OCI-LY7 (cell line): Measurements from ENCODE around the gene TBX5. TPM values are rescaled to one million over a fixed set of nuclear protein-coding genes. Genes with fewer than 3 reads are reported as not detected.

Experiments
- BruUV-seq: library from RNA; stranded (reverse); fragments of 400-500 nt; replicated peaks from 2 replicates; lab custom pipeline; 2021; lab: Mats Ljungman, UMichigan
- CTCF ChIA-PET: fragments of 300-600 bp; sonication (Branson Sonifier 250); formaldehyde crosslinking; loops from one replicate; lab custom pipeline; 2022; ENCODE audit warnings: antibody characterized with exemption; ENCODE audit not compliant: unreplicated experiment; lab: Charles Lee
- POLR2A ChIA-PET: fragments of 300-600 bp; sonication (Branson Sonifier 250); formaldehyde crosslinking; loops from one replicate; lab custom pipeline; 2022; ENCODE audit warnings: antibody characterized with exemption; lab: Charles Lee
- DNase-seq: peaks from one replicate; pipeline ENCODE4 v3.0.0-alpha.2; 2015; ENCODE audit warnings: low spot score
- H2AFZ ChIP-seq: fragments of 200-600 bp; sonication (generic), shearing (Covaris generic); 2 replicates; pipeline ENCODE4 v1.6.1; 2014; ENCODE audit warnings: mild to moderate bottlenecking, antibody characterized with exemption, low read length, moderate library complexity
- H3K27ac ChIP-seq: fragments of 200-600 bp; sonication (generic); 2 replicates; pipeline ENCODE4 v1.5.1; 2014; ENCODE audit warnings: mixed run types, low read depth, mild to moderate bottlenecking, moderate library complexity, low read length, inconsistent platforms; ENCODE audit not compliant: poor library complexity, severe bottlenecking
- H3K36me3 ChIP-seq: fragments of 200-600 bp; sonication (generic); 2 replicates; pipeline ENCODE4 v1.6.1; 2014; ENCODE audit warnings: mild to moderate bottlenecking, antibody characterized with exemption, low read length, moderate library complexity, mixed read lengths; ENCODE audit not compliant: insufficient read depth
- H3K4me1 ChIP-seq: fragments of 200-600 bp; sonication (generic); 2 replicates; pipeline ENCODE4 v1.5.1; 2014; ENCODE audit warnings: mild to moderate bottlenecking, low read length; ENCODE audit not compliant: insufficient read depth, poor library complexity, severe bottlenecking
- H3K4me2 ChIP-seq: fragments of 200-600 bp; sonication (generic); 2 replicates; pipeline ENCODE4 v1.6.1; 2014; ENCODE audit warnings: mild to moderate bottlenecking, low read length
- H3K4me3 ChIP-seq: fragments of 200-600 bp; sonication (generic); 2 replicates; pipeline ENCODE4 v1.5.1; 2014; ENCODE audit warnings: mild to moderate bottlenecking, low read depth, low read length; ENCODE audit not compliant: poor library complexity, severe bottlenecking
- H3K79me2 ChIP-seq: fragments of 200-600 bp; sonication (generic); 2 replicates; pipeline ENCODE4 v1.6.1; 2016; ENCODE audit warnings: low read depth, mild to moderate bottlenecking, low read length, moderate library complexity, mixed read lengths; ENCODE audit not compliant: insufficient read depth
- H3K9me2 ChIP-seq: fragments of 200-600 bp; sonication (generic); 2 replicates; pipeline ENCODE4 v1.6.1; 2016; ENCODE audit warnings: mild to moderate bottlenecking, low read length, mixed read lengths; ENCODE audit not compliant: insufficient read depth
- H3K9me3 ChIP-seq: fragments of 200-600 bp; sonication (generic); 2 replicates; pipeline ENCODE4 v1.6.1; 2014; ENCODE audit warnings: mild to moderate bottlenecking, mixed run types, low read length, mixed read lengths
- H4K20me1 ChIP-seq: fragments of 200-600 bp; sonication (generic); 2 replicates; pipeline ENCODE4 v1.6.1; 2014; ENCODE audit warnings: mild to moderate bottlenecking, antibody characterized with exemption, low read length, moderate library complexity, mixed read lengths; ENCODE audit not compliant: insufficient read depth
- EZH2phosphoT487 ChIP-seq: fragments of 200-600 bp; sonication (generic); IDR thresholded peaks from 2 replicates; pipeline ENCODE4 v1.6.1; 2018; ENCODE audit warnings: low read depth, borderline replicate concordance, mild to moderate bottlenecking, mixed run types, antibody characterized with exemption, low read length, moderate library complexity, mixed read lengths
- intact Hi-C: fragments of 100-400 bp; cut with micrococcal nuclease; formaldehyde crosslinking; loops from one replicate; pipeline ENCODE4 v1.10.0; 2022; ENCODE audit not compliant: unreplicated experiment
- total RNA-seq, 2 experiments: library from RNA; depleted of rRNA in 1 of 2; stranded (reverse); fragments of >200 nt in 1 of 2; shearing (Covaris generic) in 1 of 2; gene quantifications; 2 replicates each; pipeline ENCODE4 v1.2.3, GENCODE V29; 2014 to 2022
- TF ChIP-seq, protein P1 (sequence below): fragments of 200-600 bp; sonication (generic); conservative IDR thresholded peaks from 2 replicates; pipeline ENCODE4 v1.5.1; 2014; ENCODE audit warnings: mild to moderate bottlenecking, antibody characterized with exemption, low read length, moderate library complexity, mixed read lengths

Gene TBX5
- total RNA-seq, 2 experiments from 2014 or later, result not detected

DNA sequence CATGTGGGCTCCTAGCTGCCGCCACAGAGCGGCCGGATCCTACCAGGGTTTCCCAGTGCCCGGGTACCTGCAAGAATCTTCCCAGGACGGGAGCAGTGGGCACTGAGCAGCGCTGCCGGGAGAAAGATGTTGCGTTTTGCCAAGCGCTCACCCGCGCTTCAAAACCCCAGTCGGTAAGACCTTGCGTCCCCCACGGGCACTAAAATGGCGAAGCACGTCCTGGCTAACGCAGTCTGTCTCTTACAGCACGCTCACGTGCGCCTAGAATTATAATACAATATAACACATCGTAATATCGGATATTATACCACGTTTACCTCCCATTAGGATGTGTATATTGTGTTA, 35.1 kb upstream of the TBX5 start:
- no peak for DNase-seq
- H3K36me3 ChIP-seq, result no peaks in the 10 kb centered on the region
- intact Hi-C loops, result no loop called here
- no peak overlapping the region for H3K4me2 ChIP-seq
- H3K27ac ChIP-seq, result no peak overlapping the region
- no peaks in the 10 kb centered on the region for H3K4me1 ChIP-seq
- H3K9me2 ChIP-seq, result no peaks in the 10 kb centered on the region
- H3K79me2 ChIP-seq, result no peaks in the 10 kb centered on the region
- ChIA-PET CTCF (no interaction called here), POLR2A (no interaction called here)
- H3K4me3 ChIP-seq, result no peak overlapping the region
- BruUV-seq, result no TSS peak
- no peaks in the 10 kb centered on the region for H4K20me1 ChIP-seq
- no peak overlapping the region for H2AFZ ChIP-seq
- no peaks in the 10 kb centered on the region for H3K9me3 ChIP-seq
- TF ChIP-seq EZH2phosphoT487, result no peak
- TF ChIP-seq, protein P1, sequence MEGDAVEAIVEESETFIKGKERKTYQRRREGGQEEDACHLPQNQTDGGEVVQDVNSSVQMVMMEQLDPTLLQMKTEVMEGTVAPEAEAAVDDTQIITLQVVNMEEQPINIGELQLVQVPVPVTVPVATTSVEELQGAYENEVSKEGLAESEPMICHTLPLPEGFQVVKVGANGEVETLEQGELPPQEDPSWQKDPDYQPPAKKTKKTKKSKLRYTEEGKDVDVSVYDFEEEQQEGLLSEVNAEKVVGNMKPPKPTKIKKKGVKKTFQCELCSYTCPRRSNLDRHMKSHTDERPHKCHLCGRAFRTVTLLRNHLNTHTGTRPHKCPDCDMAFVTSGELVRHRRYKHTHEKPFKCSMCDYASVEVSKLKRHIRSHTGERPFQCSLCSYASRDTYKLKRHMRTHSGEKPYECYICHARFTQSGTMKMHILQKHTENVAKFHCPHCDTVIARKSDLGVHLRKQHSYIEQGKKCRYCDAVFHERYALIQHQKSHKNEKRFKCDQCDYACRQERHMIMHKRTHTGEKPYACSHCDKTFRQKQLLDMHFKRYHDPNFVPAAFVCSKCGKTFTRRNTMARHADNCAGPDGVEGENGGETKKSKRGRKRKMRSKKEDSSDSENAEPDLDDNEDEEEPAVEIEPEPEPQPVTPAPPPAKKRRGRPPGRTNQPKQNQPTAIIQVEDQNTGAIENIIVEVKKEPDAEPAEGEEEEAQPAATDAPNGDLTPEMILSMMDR, result no peak

DNA sequence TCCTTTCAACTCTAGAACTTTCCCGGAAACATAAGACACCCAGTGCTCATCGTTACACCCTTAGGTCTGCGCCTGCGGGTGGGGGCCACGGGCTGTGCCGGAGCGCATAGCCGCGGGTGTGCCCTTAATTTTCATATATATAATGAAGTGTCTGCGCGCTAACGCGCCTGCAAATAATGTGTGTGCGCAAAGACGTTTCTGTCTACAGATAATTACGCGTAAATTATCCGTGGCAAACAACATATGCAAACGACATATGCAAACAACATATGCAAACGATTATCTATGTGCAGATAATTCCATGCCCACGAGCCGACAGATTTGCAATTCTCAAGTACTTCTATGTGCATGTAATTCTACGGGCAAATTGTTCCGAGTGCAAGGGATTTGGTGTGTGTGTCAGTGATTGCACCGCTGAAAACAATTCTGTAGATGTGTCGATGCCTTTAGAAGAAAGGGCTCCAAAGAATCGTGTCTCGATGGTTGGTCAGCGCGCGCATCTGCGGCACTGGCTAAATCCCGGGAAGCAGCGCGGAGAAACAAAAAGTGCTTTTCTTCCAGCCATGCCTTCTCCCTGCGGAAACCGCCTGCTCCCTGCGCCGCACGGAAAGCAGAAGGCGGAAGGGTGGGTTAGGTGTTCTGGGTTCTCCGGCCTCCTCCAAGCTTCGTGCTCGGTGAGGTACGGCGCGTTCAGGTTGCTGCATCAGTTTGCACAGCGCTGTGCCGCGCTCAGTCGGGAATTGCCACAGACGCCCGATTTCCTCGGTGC, 34.5 kb upstream of the TBX5 start:
- no peaks in the 10 kb centered on the region for H3K79me2 ChIP-seq

DNA sequence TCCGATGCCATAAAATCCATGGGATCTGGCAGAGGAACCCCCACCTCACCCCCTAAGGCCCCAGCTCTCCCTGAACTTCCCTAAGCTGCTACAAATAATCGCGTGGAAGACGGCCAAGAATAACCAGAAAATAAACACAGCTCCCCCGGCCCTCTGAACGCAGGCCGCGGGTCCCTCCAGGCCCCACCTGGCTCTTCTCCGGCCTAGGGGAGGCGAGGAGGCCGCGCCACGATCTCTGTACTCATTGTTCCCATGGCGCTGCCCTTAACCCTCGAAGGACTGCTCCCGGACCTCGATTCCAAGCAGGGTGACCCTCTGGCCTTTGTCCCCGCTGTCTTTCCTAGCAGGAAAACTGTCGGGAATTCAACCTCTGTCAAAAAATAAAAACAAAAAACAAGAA, 33.9 kb upstream of the TBX5 start:
- Histone ChIP-seq H3K4me2 (no peak overlapping the region), H3K9me2 (no peaks in the 10 kb centered on the region), H3K36me3 (no peaks in the 10 kb centered on the region), H3K4me1 (no peaks in the 10 kb centered on the region), H3K9me3 (no peaks in the 10 kb centered on the region), H4K20me1 (no peaks in the 10 kb centered on the region), H2AFZ (no peak overlapping the region), H3K4me3 (no peak overlapping the region), H3K27ac (no peak overlapping the region), H3K79me2 (no peaks in the 10 kb centered on the region)
- ChIA-PET POLR2A (no interaction called here), CTCF (no interaction called here)
- BruUV-seq, result no TSS peak
- TF ChIP-seq, protein P1, result no peak
- TF ChIP-seq EZH2phosphoT487, result no peak
- no peak for DNase-seq
- intact Hi-C loops, result no loop called here

More for the DNA sequence above, 34.5 kb upstream of the TBX5 start:
- no peak overlapping the region for H3K4me2 ChIP-seq
- H2AFZ ChIP-seq, result no peak overlapping the region
- no peak overlapping the region for H3K27ac ChIP-seq
- TF ChIP-seq, protein P1, result no peak
- TF ChIP-seq EZH2phosphoT487, result no peak
- H3K4me3 ChIP-seq, result no peak overlapping the region
- intact Hi-C loops, result no loop called here
- no peak for DNase-seq
- CTCF ChIA-PET, result no interaction called here
- no peaks in the 10 kb centered on the region for H3K36me3 ChIP-seq
- no TSS peak for BruUV-seq
- POLR2A ChIA-PET, result no interaction called here
- H3K4me1 ChIP-seq, result no peaks in the 10 kb centered on the region
- H4K20me1 ChIP-seq, result no peaks in the 10 kb centered on the region
- H3K9me2 ChIP-seq, result no peaks in the 10 kb centered on the region
- no peaks in the 10 kb centered on the region for H3K9me3 ChIP-seq
